GM12892 (cell line): ENCODE results near the gene RAPGEF2.

ENCODE experiments used
- DNase-seq: peaks from one replicate; pipeline ENCODE4 v3.0.0; 2011; ENCODE audit not compliant: insufficient read length
- FAIRE-seq: peaks from 2 replicates; lab custom pipeline; 2011; peaks lifted over from hg19 to GRCh38; lab: Jason Lieb, UNC
- POLR2A ChIP-seq: IDR thresholded peaks from 2 replicates; pipeline ENCODE4 v1.6.1; 2011; ENCODE audit warnings: low read depth, low read length, control low read depth
- POLR2AphosphoS5 ChIP-seq: IDR thresholded peaks from 2 replicates; pipeline ENCODE4 v1.6.1; 2011; ENCODE audit warnings: low read depth, low read length, control low read depth
- TAF1 ChIP-seq: IDR thresholded peaks from 2 replicates; pipeline ENCODE4 v1.6.1; 2011; ENCODE audit warnings: low read depth, mild to moderate bottlenecking, control low read depth, low read length, borderline replicate concordance

The RAPGEF2 gene

GRCh38 chr4:159395693-159396092 is 292.8 kb downstream of the RAPGEF2 start:
- DNase-seq (no peak), FAIRE-seq (no peak)
- TF ChIP-seq TAF1 (no peak), POLR2AphosphoS5 (no peak), POLR2A (no peak)

GRCh38 chr4:159396151-159396550 is 293.3 kb downstream of the RAPGEF2 start:
- TF ChIP-seq TAF1 (no peak), POLR2AphosphoS5 (no peak), POLR2A (no peak)
- DNase-seq (no peak), FAIRE-seq (no peak)

GRCh38 chr4:159398236-159398638 is 295.4 kb downstream of the RAPGEF2 start:
- no peak for TF ChIP-seq TAF1
- no peak for TF ChIP-seq POLR2AphosphoS5
- no peak for TF ChIP-seq POLR2A
- FAIRE-seq (no peak), DNase-seq (no peak)

- TF ChIP-seq TAF1 (no peak), POLR2A (no peak), POLR2AphosphoS5 (no peak)
- FAIRE-seq (no peak), DNase-seq (no peak)
Measured at GRCh38 chr4:159400558-159401225, 297.8 kb downstream of the RAPGEF2 start.

- FAIRE-seq, result no peak
- no peak for DNase-seq
- no peak for TF ChIP-seq POLR2AphosphoS5
- TF ChIP-seq POLR2A, result no peak
- no peak for TF ChIP-seq TAF1
Measured at GRCh38 chr4:159401226-159401712, 298.4 kb downstream of the RAPGEF2 start.

- FAIRE-seq, result no peak
- TF ChIP-seq TAF1 (no peak), POLR2A (no peak), POLR2AphosphoS5 (no peak)
Measured at GRCh38 chr4:159401791-159402380, 299.0 kb downstream of the RAPGEF2 start.

More at GRCh38 chr4:159401791-159402380, 299.0 kb downstream of the RAPGEF2 start:
- DNase-seq, result no peak
